Fibroblast of the aortic adventitia (primary cell): Measurements from ENCODE around the gene PIGP. TPM values are rescaled to one million over a fixed set of nuclear protein-coding genes. Genes with fewer than 3 reads are reported as not detected.
"Not testable (repeated sequence)": the region's sequence is repeated elsewhere in the genome, so short reads cannot be mapped to it uniquely, and the experiment has no call there.

Source experiments
- DNase-seq: peaks from one replicate; pipeline ENCODE4 v3.0.0-alpha.2; 2010; ENCODE audit warnings: low read depth
- H3K4me3 ChIP-seq: 2 replicates; pipeline ENCODE4 v1.5.1; 2011; ENCODE audit warnings: low read depth, mild to moderate bottlenecking, control low read depth, low read length, moderate library complexity
- CTCF ChIP-seq: IDR thresholded peaks from 2 replicates; pipeline ENCODE4 v1.5.1; 2011; ENCODE audit warnings: mild to moderate bottlenecking, low read length, control low read depth, inconsistent platforms; ENCODE audit not compliant: insufficient read depth
- total RNA-seq: library from RNA; depleted of rRNA; stranded (reverse); fragments of >200 nt; gene quantifications from 2 replicates; pipeline ENCODE4 v1.2.3, GENCODE V29; 2012; ENCODE audit warnings: low replicate concordance

The PIGP gene
- total RNA-seq, 1 donor, result 19.6 TPM

- TF ChIP-seq CTCF, result no peak
- no peak overlapping the region for H3K4me3 ChIP-seq
- no peak for DNase-seq
These were observed 28.2 kb downstream of the PIGP start for GRCh38 chr21:37044643-37045042.

GRCh38 chr21:37043818-37044217 lies 29.1 kb downstream of the PIGP start:
- no peak for TF ChIP-seq CTCF

GRCh38 chr21:37041706-37042271 lies 31.1 kb downstream of the PIGP start:
- no peak for TF ChIP-seq CTCF

More at GRCh38 chr21:37043818-37044217, 29.1 kb downstream of the PIGP start:
- DNase-seq, result no peak
- H3K4me3 ChIP-seq, result no peak overlapping the region

GRCh38 chr21:37040212-37040611 lies 32.7 kb downstream of the PIGP start:
- DNase-seq, result no peak
- TF ChIP-seq CTCF, result no peak
- H3K4me3 ChIP-seq, result no peak overlapping the region

More at GRCh38 chr21:37041706-37042271, 31.1 kb downstream of the PIGP start:
- no peak for DNase-seq
- H3K4me3 ChIP-seq, result no peak overlapping the region

- H3K4me3 ChIP-seq, result no peak overlapping the region
- no peak for TF ChIP-seq CTCF
These were observed 33.3 kb downstream of the PIGP start for GRCh38 chr21:37039411-37040075.

GRCh38 chr21:37036177-37036576 lies 36.7 kb downstream of the PIGP start:
- no peak overlapping the region for H3K4me3 ChIP-seq
- TF ChIP-seq CTCF, result no peak
- no peak for DNase-seq

More at GRCh38 chr21:37039411-37040075, 33.3 kb downstream of the PIGP start:
- no peak for DNase-seq

GRCh38 chr21:37034394-37034793 lies 38.5 kb downstream of the PIGP start:
- H3K4me3 ChIP-seq, DNase-seq: not testable (repeated sequence)
